ENCODE data around the gene RNASEH2B.

The RNASEH2B gene

GRCh38 chr13:50993934-50994333 lies 84.3 kb downstream of the RNASEH2B start:
- H3K4me3 ChIP-seq (ENCODE audit: control insufficient read depth, low read depth, low read length) = no peak overlapping the region
- TF ChIP-seq CTCF (IDR thresholded peaks at IDR 0.05; ENCODE audit: control insufficient read depth, insufficient read depth, low read depth, low read length, missing control alignments) = no peak
- no peak for DNase-seq (ENCODE audit: low read depth)

GRCh38 chr13:50994651-50995050 lies 85.1 kb downstream of the RNASEH2B start:
- TF ChIP-seq CTCF (IDR thresholded peaks at IDR 0.05; ENCODE audit: control insufficient read depth, insufficient read depth, low read depth, low read length, missing control alignments) = no peak
- DNase-seq (ENCODE audit: low read depth) = no peak
- H3K4me3 ChIP-seq (ENCODE audit: control insufficient read depth, low read depth, low read length) = no peak overlapping the region

- DNase-seq (ENCODE audit: low read depth) = no peak
- TF ChIP-seq CTCF (IDR thresholded peaks at IDR 0.05; ENCODE audit: control insufficient read depth, insufficient read depth, low read depth, low read length, missing control alignments) = no peak
- no peak overlapping the region for H3K4me3 ChIP-seq (ENCODE audit: control insufficient read depth, low read depth, low read length)
Observed at GRCh38 chr13:50995854-50996253, 86.3 kb downstream of the RNASEH2B start.

- DNase-seq (ENCODE audit: low read depth) = no peak
- TF ChIP-seq CTCF (IDR thresholded peaks at IDR 0.05; ENCODE audit: control insufficient read depth, insufficient read depth, low read depth, low read length, missing control alignments) = no peak
- H3K4me3 ChIP-seq (ENCODE audit: control insufficient read depth, low read depth, low read length) = no peak overlapping the region
Observed at GRCh38 chr13:50998326-50998725, 88.7 kb downstream of the RNASEH2B start.

- TF ChIP-seq CTCF (IDR thresholded peaks at IDR 0.05; ENCODE audit: control insufficient read depth, insufficient read depth, low read depth, low read length, missing control alignments) = no peak
- DNase-seq (ENCODE audit: low read depth) = no peak
- no peak overlapping the region for H3K4me3 ChIP-seq (ENCODE audit: control insufficient read depth, low read depth, low read length)
Observed at GRCh38 chr13:50999641-51000040, 90.0 kb downstream of the RNASEH2B start.

- DNase-seq (ENCODE audit: low read depth) = no peak
- no peak overlapping the region for H3K4me3 ChIP-seq (ENCODE audit: control insufficient read depth, low read depth, low read length)
- TF ChIP-seq CTCF (IDR thresholded peaks at IDR 0.05; ENCODE audit: control insufficient read depth, insufficient read depth, low read depth, low read length, missing control alignments) = no peak
Observed at GRCh38 chr13:51000061-51000460, 90.5 kb downstream of the RNASEH2B start.

All from AG09309 (cell line).